ENCODE results near the gene PCDHGB7.
"Not testable (repeated sequence)": the region's sequence is repeated elsewhere in the genome, so short reads cannot be mapped to it uniquely, and the experiment has no call there.

DNA sequence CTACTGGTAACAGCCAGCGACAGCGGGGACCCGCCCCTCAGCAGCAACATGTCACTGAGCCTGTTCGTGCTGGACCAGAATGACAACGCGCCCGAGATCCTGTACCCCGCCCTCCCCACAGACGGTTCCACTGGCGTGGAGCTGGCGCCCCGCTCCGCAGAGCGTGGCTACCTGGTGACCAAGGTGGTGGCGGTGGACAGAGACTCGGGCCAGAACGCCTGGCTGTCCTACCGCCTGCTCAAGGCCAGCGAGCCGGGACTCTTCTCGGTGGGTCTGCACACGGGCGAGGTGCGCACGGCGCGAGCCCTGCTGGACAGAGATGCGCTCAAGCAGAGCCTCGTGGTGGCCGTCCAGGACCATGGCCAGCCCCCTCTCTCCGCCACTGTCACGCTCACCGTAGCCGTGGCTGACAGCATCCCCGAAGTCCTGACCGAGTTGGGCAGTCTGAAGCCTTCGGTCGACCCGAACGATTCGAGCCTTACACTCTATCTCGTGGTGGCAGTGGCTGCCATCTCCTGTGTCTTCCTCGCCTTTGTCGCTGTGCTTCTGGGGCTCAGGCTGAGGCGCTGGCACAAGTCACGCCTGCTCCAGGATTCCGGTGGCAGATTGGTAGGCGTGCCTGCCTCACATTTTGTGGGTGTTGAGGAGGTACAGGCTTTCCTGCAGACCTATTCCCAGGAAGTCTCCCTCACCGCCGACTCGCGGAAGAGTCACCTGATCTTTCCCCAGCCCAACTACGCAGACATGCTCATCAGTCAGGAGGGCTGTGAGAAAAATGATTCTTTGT is 22.9 kb upstream of the PCDHGB7 start:
- not testable (repeated sequence) for TF ChIP-seq CTCF (IDR thresholded peaks at IDR 0.05; ENCODE audit: low read depth, low read length, poor library complexity, severe bottlenecking); EZH2phosphoT487 (IDR thresholded peaks at IDR 0.05; ENCODE audit: borderline replicate concordance, low read length)

Measured in DOHH2 (cell line).